Astrocyte of the cerebellum (primary cell): ENCODE measurements around the gene ADRA2B.

Experiments
- DNase-seq: peaks from one replicate; pipeline ENCODE4 v3.0.0-alpha.2; 2011; ENCODE audit warnings: low read depth
- H3K4me3 ChIP-seq: 2 replicates; pipeline ENCODE4 v1.5.1; 2011; ENCODE audit warnings: mild to moderate bottlenecking, low read depth, low read length, moderate library complexity
- CTCF ChIP-seq: IDR thresholded peaks from 2 replicates; pipeline ENCODE4 v1.5.1; 2012; ENCODE audit warnings: low read length, low read depth, moderate library complexity, mild to moderate bottlenecking; ENCODE audit errors: missing control alignments
- in situ Hi-C: cut with HindIII; loops from 2 replicates; pipeline ENCODE4 v1.10.0; 2017; ENCODE audit warnings: low sequenced_read_pairs

The ADRA2B gene

GRCh38 chr2:96113367-96113677 is 3.0 kb downstream of the ADRA2B start:
- in situ Hi-C loops = no loop called here
- TF ChIP-seq CTCF = no peak
- H3K4me3 ChIP-seq = no peak overlapping the region
- no peak for DNase-seq

GRCh38 chr2:96112501-96113366 is 3.6 kb downstream of the ADRA2B start:
- in situ Hi-C loops = no loop called here
- no peak for TF ChIP-seq CTCF
- H3K4me3 ChIP-seq = no peak overlapping the region
- no peak for DNase-seq

- DNase-seq = no peak
- TF ChIP-seq CTCF = no peak
- in situ Hi-C loops = no loop called here
- no peak overlapping the region for H3K4me3 ChIP-seq
These were observed 4.4 kb downstream of the ADRA2B start for GRCh38 chr2:96111823-96112500.

GRCh38 chr2:96111257-96111640 is 5.1 kb downstream of the ADRA2B start:
- in situ Hi-C loops = no loop called here
- TF ChIP-seq CTCF = no peak
- no peak for DNase-seq
- no peak overlapping the region for H3K4me3 ChIP-seq

- in situ Hi-C loops = no loop called here
- no peak for DNase-seq
- no peak overlapping the region for H3K4me3 ChIP-seq
- TF ChIP-seq CTCF = no peak
These were observed 5.6 kb downstream of the ADRA2B start for GRCh38 chr2:96110621-96111256.

- in situ Hi-C loops = no loop called here
- TF ChIP-seq CTCF = no peak
- no peak overlapping the region for H3K4me3 ChIP-seq
- no peak for DNase-seq
These were observed 6.3 kb downstream of the ADRA2B start for GRCh38 chr2:96109931-96110511.
